Measurements from ENCODE around the gene TRMT1L.
"Not testable (repeated sequence)": the region's sequence is repeated elsewhere in the genome, so short reads cannot be mapped to it uniquely, and the experiment has no call there.

Gene TRMT1L

GRCh38 chr1:185156854-185157598 is at the start of gene TRMT1L, which contains the start of gene SWT1:
Gene TRMT1L (minus strand): TSS chr1:185156953. CDS start chr1:185156712, 241 bp downstream.
Gene SWT1 (plus strand): TSS chr1:185157167. CDS start chr1:185160842, 3,675 bp downstream.
- peak; percentile 98 for FAIRE-seq

GRCh38 chr1:185200889-185201288 is 44.1 kb upstream of the TRMT1L start:
- FAIRE-seq (no peak), DNase-seq (ENCODE audit: insufficient read length, low spot score) (no peak)

More at GRCh38 chr1:185156854-185157598, at the start of gene TRMT1L, which contains the start of gene SWT1:
- peak; percentile 55 for DNase-seq (ENCODE audit: insufficient read length, low spot score)

- not testable (repeated sequence) for DNase-seq (ENCODE audit: insufficient read length, low spot score); FAIRE-seq
Observed at GRCh38 chr1:185198712-185199111, 42.0 kb upstream of the TRMT1L start.

- FAIRE-seq = no peak
- no peak for DNase-seq (ENCODE audit: insufficient read length, low spot score)
Observed at GRCh38 chr1:185193756-185194155, 37.0 kb upstream of the TRMT1L start.

- FAIRE-seq (peak; percentile 94), DNase-seq (ENCODE audit: insufficient read length, low spot score) (peak; percentile 31)
Observed at GRCh38 chr1:185170291-185170848, 13.6 kb upstream of the TRMT1L start.

GRCh38 chr1:185166106-185166505 is 9.4 kb upstream of the TRMT1L start:
- no peak for FAIRE-seq
- DNase-seq (ENCODE audit: insufficient read length, low spot score) = no peak

- FAIRE-seq = no peak
Observed at GRCh38 chr1:185162491-185162890, 5.7 kb upstream of the TRMT1L start.

GRCh38 chr1:185159966-185160365 is 3.2 kb upstream of the TRMT1L start:
- DNase-seq (ENCODE audit: insufficient read length, low spot score) (no peak), FAIRE-seq (no peak)

More at GRCh38 chr1:185162491-185162890, 5.7 kb upstream of the TRMT1L start:
- DNase-seq (ENCODE audit: insufficient read length, low spot score) = no peak

GRCh38 chr1:185158800-185159199 is 2.0 kb upstream of the TRMT1L start:
- DNase-seq (ENCODE audit: insufficient read length, low spot score) = no peak
- FAIRE-seq = no peak

- FAIRE-seq (no peak), DNase-seq (ENCODE audit: insufficient read length, low spot score) (no peak)
Observed at GRCh38 chr1:185157599-185158412, 1.1 kb upstream of the TRMT1L start.

- FAIRE-seq = no peak
- no peak for DNase-seq (ENCODE audit: insufficient read length, low spot score)
Observed at GRCh38 chr1:185156288-185156853, 382 bp downstream of the TRMT1L start.

- FAIRE-seq = peak; percentile 77
- DNase-seq (ENCODE audit: insufficient read length, low spot score) = no peak
Observed at GRCh38 chr1:185155600-185156287, 1.0 kb downstream of the TRMT1L start.

GRCh38 chr1:185154912-185155513 is 1.7 kb downstream of the TRMT1L start:
- DNase-seq (ENCODE audit: insufficient read length, low spot score) (no peak), FAIRE-seq (peak; percentile 21)

- DNase-seq (ENCODE audit: insufficient read length, low spot score) (no peak), FAIRE-seq (no peak)
Observed at GRCh38 chr1:185152187-185152767, 4.5 kb downstream of the TRMT1L start.

- DNase-seq (ENCODE audit: insufficient read length, low spot score) (no peak), FAIRE-seq (peak; percentile 8)
Observed at GRCh38 chr1:185151215-185151614, 5.5 kb downstream of the TRMT1L start.

- DNase-seq (ENCODE audit: insufficient read length, low spot score) (no peak), FAIRE-seq (no peak)
Observed at GRCh38 chr1:185144233-185144632, 12.5 kb downstream of the TRMT1L start.

GRCh38 chr1:185139246-185139645 is 17.5 kb downstream of the TRMT1L start:
- DNase-seq (ENCODE audit: insufficient read length, low spot score) (no peak), FAIRE-seq (no peak)

- FAIRE-seq (no peak), DNase-seq (ENCODE audit: insufficient read length, low spot score) (no peak)
Observed at GRCh38 chr1:185137896-185138545, 18.7 kb downstream of the TRMT1L start.

- DNase-seq (ENCODE audit: insufficient read length, low spot score) (no peak), FAIRE-seq (peak; percentile 8)
Observed at GRCh38 chr1:185132534-185132933, 24.2 kb downstream of the TRMT1L start.
